Measurements from ENCODE around the gene TRIM63. TPM values are rescaled to one million over a fixed set of nuclear protein-coding genes. Genes with fewer than 3 reads are reported as not detected.

Gene TRIM63
- total and polyA plus RNA-seq, 2 of the 13 experiments (the other 11 are each of a cell fraction or from before 2014, with no cell fraction given) = not detected

GRCh38 chr1:26083208-26083607 is 15.8 kb upstream of the TRIM63 start:
- intact Hi-C loops (cut with micrococcal nuclease; ENCODE audit: unreplicated experiment) = no loop called here
- Histone ChIP-seq H3K4me3 (replicated peaks in 1 of 3; ENCODE audit: insufficient read depth in 1 of 3, low read depth in 2 of 3, low read length in 3 of 3) (no peak overlapping the region), H3K9ac (ENCODE audit: insufficient read depth, low read depth, low read length) (no peak overlapping the region), H4K20me1 (ENCODE audit: insufficient read depth, low read length) (no peaks in the 10 kb centered on the region), H2AFZ (ENCODE audit: low read length) (no peak overlapping the region), H3K4me1 (ENCODE audit: insufficient read depth, low read length) (no peaks in the 10 kb centered on the region), H3K36me3 (replicated peaks in 1 of 2; ENCODE audit: control insufficient read depth in 1 of 2, insufficient read depth in 2 of 2, low read length in 2 of 2) (no peaks in the 10 kb centered on the region), H3K9me3 (ENCODE audit: low read length) (no peaks in the 10 kb centered on the region), H3K4me2 (ENCODE audit: low read depth, low read length) (no peak overlapping the region), H3K79me2 (ENCODE audit: insufficient read depth, low read length) (no peaks in the 10 kb centered on the region), H3K27ac (ENCODE audit: extremely low read length, insufficient read depth, low read length) (no peak overlapping the region), H3K27me3 (ENCODE audit: control insufficient read depth in 1 of 2, insufficient read depth in 2 of 2, low read length in 2 of 2) (no peaks in the 10 kb centered on the region; a peak in 2 of 5 replicates)
- FAIRE-seq = no peak
- ChIA-PET CTCF (ENCODE audit: low intra/inter-chr PET ratio, low total read pairs) (no interaction called here), POLR2A (no interaction called here)
- WGBS (ENCODE audit: low lambda C conversion rate) = 38% methylated on average over 2 of the region's 5 CpGs
- DNase-seq (ENCODE audit: low spot score) = no peak
- TF ChIP-seq ZNF614 (CRISPR knock-in tag; IDR thresholded peaks at IDR 0.05; ENCODE audit: borderline replicate concordance) = no peak
- TF ChIP-seq ZNF530 (CRISPR knock-in tag; IDR thresholded peaks at IDR 0.05; ENCODE audit: low read depth) = no peak
- no peak for TF ChIP-seq HOXA7 (CRISPR knock-in tag; IDR thresholded peaks at IDR 0.05)
- TF ChIP-seq ZNF280D (CRISPR knock-in tag; IDR thresholded peaks at IDR 0.05) = no peak
- no peak for TF ChIP-seq ZKSCAN5 (CRISPR knock-in tag; IDR thresholded peaks at IDR 0.05)
- TF ChIP-seq ZNF225 (CRISPR knock-in tag; IDR thresholded peaks at IDR 0.05) = no peak
- no peak for TF ChIP-seq THAP9 (CRISPR knock-in tag; IDR thresholded peaks at IDR 0.05; ENCODE audit: borderline replicate concordance)
- TF ChIP-seq GATA4 (IDR thresholded peaks at IDR 0.05; ENCODE audit: borderline replicate concordance, low read depth) = no peak
- TF ChIP-seq FOSL1 (CRISPR knock-in tag; IDR thresholded peaks at IDR 0.05; ENCODE audit: borderline replicate concordance) = no peak
- no peak for TF ChIP-seq ATF1 (CRISPR knock-in tag; IDR thresholded peaks at IDR 0.05)
- in situ Hi-C loops (cut with HindIII; ENCODE audit: extremely low pct_ligation_motif_present, low pct_unique_long_range_greater_than_20kb) = no loop called here
- BruUV-seq (replicated peaks) = no TSS peak
- ATAC-seq = no peak
